ENCODE measurements around the gene DCTN5. TPM values are rescaled to one million over a fixed set of nuclear protein-coding genes. Genes with fewer than 3 reads are reported as not detected.

Gene DCTN5
- total RNA-seq, 2 donors from 2014 or later, result 23.5 to 38.3 TPM

GRCh38 chr16:23666571-23667354, 25.5 kb downstream of the DCTN5 start:
- H3K4me3 ChIP-seq, result no peak overlapping the region
- no peaks in the 10 kb centered on the region for H3K9me3 ChIP-seq
- no peak overlapping the region for H3K27ac ChIP-seq
- no peaks in the 10 kb centered on the region for H3K4me1 ChIP-seq (ENCODE audit: control insufficient read depth in 1 of 2, low read depth in 2 of 2)
- DNase-seq (ENCODE audit: low spot score) (no peak), ATAC-seq (ENCODE audit: insufficient number of reproducible peaks, low FRiP score, low read depth) (no peak)
- H3K36me3 ChIP-seq, result peaks cover 75% of the 10 kb centered on the region
- H3K27me3 ChIP-seq (replicated peaks; ENCODE audit: insufficient read depth), result no peaks in the 10 kb centered on the region
- TF ChIP-seq CTCF (IDR thresholded peaks at IDR 0.05), result no peak

DNA sequence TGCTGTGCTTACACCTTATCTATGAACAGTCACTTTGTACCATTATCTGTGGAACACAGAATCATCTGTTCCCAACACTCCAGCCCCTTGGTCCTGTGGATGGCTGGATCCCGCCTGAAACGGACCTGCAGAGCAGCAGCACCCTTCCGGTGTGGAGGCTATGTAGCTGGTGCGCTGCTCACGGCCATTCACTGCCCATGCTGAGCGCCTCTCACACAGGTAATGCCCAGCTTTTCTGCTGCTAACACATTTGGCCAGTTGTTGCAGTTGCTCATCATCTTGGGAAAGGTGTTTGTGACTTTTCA, 26.0 kb downstream of the DCTN5 start:
- ATAC-seq (ENCODE audit: insufficient number of reproducible peaks, low FRiP score, low read depth), result no peak

DNA sequence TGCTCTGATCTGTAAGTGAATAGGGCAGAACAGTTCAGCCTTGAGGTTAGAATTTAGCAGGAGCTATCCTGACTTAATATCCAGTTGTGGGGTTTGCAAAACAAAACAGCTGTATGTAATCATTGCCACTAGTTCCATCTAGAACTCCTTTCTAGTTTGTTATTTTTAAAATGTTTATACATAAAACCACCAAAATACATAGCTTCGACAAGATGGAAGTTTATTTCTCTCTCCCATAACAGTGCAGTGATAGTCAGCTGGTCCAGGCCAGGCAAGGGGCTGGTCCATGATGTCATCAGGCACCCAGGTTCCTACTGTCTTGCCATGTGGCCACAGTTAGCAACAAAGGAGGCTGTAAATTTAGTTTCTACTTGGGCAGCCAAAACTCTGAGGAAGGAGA, 27.0 kb downstream of the DCTN5 start:
- TF ChIP-seq CTCF (IDR thresholded peaks at IDR 0.05), result no peak
- no peaks in the 10 kb centered on the region for H3K9me3 ChIP-seq
- H3K4me3 ChIP-seq, result no peak overlapping the region
- no peaks in the 10 kb centered on the region for H3K4me1 ChIP-seq (ENCODE audit: control insufficient read depth in 1 of 2, low read depth in 2 of 2)
- H3K27ac ChIP-seq, result no peak overlapping the region
- DNase-seq (ENCODE audit: low spot score) (no peak), ATAC-seq (ENCODE audit: insufficient number of reproducible peaks, low FRiP score, low read depth) (no peak)
- peaks cover 61% of the 10 kb centered on the region for H3K36me3 ChIP-seq
- H3K27me3 ChIP-seq (replicated peaks; ENCODE audit: insufficient read depth), result no peaks in the 10 kb centered on the region

More for the DNA sequence above, 26.0 kb downstream of the DCTN5 start:
- Histone ChIP-seq H3K27ac (no peak overlapping the region), H3K27me3 (replicated peaks; ENCODE audit: insufficient read depth) (no peaks in the 10 kb centered on the region), H3K9me3 (no peaks in the 10 kb centered on the region), H3K4me3 (no peak overlapping the region), H3K36me3 (peaks cover 70% of the 10 kb centered on the region), H3K4me1 (ENCODE audit: control insufficient read depth in 1 of 2, low read depth in 2 of 2) (no peaks in the 10 kb centered on the region)
- no peak for DNase-seq (ENCODE audit: low spot score)
- TF ChIP-seq CTCF (IDR thresholded peaks at IDR 0.05), result no peak

GRCh38 chr16:23668873-23669272, 27.6 kb downstream of the DCTN5 start:
- no peak for TF ChIP-seq CTCF (IDR thresholded peaks at IDR 0.05)
- H3K4me3 ChIP-seq, result no peak overlapping the region
- H3K9me3 ChIP-seq, result no peaks in the 10 kb centered on the region
- H3K36me3 ChIP-seq, result peaks cover 60% of the 10 kb centered on the region
- no peak for DNase-seq (ENCODE audit: low spot score)
- ATAC-seq (ENCODE audit: insufficient number of reproducible peaks, low FRiP score, low read depth), result no peak
- no peak overlapping the region for H3K27ac ChIP-seq
- H3K4me1 ChIP-seq (ENCODE audit: control insufficient read depth in 1 of 2, low read depth in 2 of 2), result no peaks in the 10 kb centered on the region
- H3K27me3 ChIP-seq (replicated peaks; ENCODE audit: insufficient read depth), result no peaks in the 10 kb centered on the region

DNA sequence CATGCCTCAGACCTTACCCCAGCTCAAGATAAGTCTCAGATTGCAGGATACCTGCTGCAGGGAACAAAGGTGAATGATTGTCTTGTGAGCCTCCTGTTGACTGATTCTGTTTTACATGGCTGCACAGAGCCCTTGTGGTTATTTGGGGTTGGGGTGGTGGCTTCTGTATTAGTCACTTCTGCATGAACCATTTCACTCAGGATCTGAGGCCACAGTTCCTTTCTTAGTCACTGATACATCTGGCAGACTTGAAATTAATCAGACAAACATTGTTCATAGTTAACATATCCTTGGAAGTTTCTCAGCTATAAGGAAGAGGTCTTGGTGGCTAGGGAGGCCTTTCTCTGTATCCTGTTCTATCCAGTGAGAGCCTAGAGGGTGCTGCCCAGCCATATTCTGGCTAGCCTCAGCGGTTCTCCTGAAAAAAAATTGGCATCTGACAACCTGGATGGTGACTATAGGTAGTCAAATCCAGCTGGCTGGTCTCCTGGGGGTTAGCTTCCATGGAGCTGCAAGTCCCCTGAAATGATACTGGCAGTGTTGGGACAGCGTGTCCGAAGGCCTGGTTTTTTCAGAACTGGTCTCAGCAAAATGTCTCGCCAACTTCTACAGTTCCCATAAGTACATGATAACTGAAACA, 29.0 kb downstream of the DCTN5 start:
- no peak for ATAC-seq (ENCODE audit: insufficient number of reproducible peaks, low FRiP score, low read depth)
- peaks cover 49% of the 10 kb centered on the region for H3K36me3 ChIP-seq
- no peak for TF ChIP-seq CTCF (IDR thresholded peaks at IDR 0.05)

More for the DNA sequence above, 29.0 kb downstream of the DCTN5 start:
- Histone ChIP-seq H3K9me3 (no peaks in the 10 kb centered on the region), H3K27me3 (replicated peaks; ENCODE audit: insufficient read depth) (no peaks in the 10 kb centered on the region), H3K27ac (no peak overlapping the region), H3K4me1 (ENCODE audit: control insufficient read depth in 1 of 2, low read depth in 2 of 2) (no peaks in the 10 kb centered on the region), H3K4me3 (no peak overlapping the region)
- DNase-seq (ENCODE audit: low spot score), result no peak
